Hepatic stellate cell (primary cell): ENCODE data around the gene WFS1.

Source experiments
- DNase-seq: peaks from one replicate; pipeline ENCODE4 v3.0.0; 2011; ENCODE audit warnings: low spot score

The WFS1 gene

DNA sequence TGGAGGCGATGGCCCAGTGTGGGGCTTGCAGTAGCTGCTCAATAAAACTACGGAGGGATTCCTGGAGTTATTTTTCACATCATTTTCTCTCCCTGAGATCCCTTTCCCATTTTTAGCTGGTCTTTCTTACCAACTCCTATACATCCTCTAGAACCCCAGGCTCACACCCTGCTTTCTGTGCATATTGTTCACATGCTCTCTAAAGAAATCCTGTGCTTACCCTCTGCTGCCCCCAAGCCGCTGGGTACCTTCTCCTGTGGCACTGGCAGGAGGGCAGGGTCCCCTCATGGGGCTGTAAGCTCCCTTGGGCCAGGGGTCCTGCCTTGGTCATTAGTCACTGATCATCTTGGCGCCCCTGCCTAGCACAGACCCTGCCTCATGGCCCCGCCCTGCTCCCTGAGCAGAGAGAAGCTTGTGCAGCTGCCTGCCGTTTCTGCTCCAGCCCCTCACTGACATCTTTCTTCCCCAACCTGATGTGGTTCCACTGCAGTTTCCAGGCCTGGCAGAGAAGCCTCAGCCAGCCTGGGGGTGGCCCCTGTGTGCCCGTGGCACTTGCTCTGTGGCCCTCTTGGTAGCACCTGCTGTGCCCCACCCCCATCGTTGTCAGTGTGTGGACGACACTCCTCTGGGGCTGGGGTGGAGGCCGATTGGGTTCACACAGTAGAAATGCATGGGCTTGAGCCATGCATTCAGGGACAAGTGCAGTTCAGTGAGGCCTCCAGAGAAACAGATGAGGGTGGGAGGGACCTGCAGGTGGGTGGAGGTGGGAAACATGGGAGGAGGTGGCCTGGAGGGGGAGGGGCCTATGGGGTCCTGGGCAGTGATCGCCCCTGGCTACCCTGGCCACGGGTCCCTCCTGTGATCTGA is 69.5 kb downstream of the WFS1 start:
- DNase-seq = no peak

DNA sequence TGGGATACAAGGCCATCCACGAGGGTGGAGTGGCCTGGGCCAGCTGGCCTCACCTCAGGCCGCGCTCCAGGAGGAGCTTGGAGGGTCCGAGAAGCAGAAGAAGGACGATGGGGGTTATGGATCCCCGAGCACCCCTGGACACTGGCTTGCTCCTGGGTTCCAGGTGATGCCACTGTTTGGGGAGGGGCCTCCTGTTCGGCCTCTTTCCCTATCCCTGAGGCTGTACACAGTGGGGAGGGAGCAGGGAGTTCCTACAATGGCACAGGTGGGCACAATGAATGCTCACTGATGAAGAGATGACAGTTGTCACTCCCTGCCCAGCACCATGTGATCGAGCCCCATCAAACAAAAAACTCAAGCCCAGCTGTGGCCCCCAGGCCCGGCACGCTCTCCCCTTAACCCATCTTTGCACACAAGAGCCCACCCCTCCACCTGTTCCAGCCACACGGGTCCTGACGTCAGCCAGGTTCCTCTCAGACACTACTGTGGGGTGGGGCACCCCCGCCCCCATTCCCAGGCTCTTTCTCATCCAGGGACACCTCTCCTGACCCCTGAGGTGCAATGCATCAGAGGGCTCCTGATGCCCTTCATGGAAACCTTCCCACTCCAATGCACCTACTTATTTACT is 70.3 kb downstream of the WFS1 start:
- DNase-seq = no peak

- DNase-seq = no peak
Measured at GRCh38 chr4:6340446-6341015, 70.9 kb downstream of the WFS1 start.

DNA sequence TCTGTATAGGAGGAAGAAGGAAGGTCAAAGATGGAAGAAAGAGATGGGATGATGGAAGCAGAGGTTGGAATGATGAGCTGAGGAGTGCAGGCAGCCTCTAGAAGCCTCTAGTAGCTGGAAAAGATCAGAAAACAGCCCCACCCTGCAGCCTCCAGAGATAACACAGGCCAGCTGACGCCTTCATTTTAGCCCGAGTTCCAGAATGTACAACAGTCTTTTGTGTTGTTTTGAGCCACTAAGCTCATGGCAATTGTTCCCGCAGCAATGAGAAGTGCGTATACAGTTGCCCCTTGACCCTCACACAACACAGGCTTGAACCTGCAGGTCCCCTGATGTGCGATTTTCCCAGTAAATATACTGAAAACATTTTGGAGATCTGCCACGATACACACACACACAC is 72.0 kb downstream of the WFS1 start:
- no peak for DNase-seq

- DNase-seq = peak; percentile 41
Measured at GRCh38 chr4:6342530-6343293, 73.1 kb downstream of the WFS1 start.

DNA sequence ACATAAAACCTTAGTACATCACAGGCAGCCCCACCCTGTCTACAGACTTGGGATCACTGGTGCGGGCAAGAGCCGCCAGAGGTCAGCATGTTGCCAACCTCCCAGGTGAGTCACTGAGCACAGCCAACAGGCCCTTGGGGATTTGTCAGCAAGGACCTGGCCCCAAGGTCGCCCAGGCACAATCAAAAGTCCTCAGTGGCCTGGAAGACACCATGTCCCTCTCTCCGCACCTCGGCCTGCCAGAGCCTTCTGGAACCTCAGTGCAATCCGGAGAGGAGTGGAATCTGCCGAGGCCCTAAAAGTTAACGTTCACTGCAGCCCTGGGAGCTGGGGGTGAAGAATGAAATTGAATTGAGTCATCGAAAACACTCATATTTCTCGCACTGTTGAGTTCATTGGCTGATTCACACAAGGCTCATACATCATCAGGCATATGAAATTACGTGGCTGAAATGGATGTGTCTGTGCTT is 74.3 kb downstream of the WFS1 start:
- peak; percentile 52 for DNase-seq

DNA sequence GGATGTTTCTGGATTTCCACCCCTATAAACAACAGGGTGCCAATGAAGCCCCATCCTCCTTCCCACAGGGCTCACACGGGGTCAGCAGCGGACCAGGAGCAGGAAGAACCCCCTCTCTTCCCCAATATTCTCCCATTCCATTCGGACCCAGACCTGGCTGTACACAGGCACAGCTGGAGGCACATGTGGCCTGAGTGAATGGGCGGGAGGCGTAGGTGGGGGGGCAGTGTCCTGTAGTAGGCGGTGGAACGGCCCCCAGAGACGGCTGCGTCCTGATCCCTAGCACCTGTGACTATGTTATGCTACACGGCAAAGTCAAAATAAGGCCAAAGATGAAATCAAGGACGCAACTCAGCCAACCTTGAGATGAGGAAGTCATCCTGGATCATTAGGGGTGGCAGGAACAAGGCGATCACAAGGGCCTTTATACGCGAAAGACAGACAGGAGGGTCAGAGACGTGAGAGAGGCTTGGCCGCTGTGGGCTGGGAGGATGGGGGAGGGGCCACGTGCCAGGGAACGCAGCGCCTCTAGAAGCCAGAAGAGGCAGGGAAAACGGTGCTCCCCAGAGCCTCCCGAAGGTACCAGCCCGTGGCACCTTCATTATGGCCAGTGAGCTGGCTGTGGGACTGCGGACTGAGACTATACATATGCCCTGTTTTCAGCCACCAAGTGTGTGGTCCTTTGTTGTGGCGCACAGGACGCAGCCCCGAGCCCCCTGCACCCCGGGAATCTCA is 75.6 kb downstream of the WFS1 start:
- no peak for DNase-seq

- no peak for DNase-seq
Measured at GRCh38 chr4:6345866-6346265, 76.2 kb downstream of the WFS1 start.

DNA sequence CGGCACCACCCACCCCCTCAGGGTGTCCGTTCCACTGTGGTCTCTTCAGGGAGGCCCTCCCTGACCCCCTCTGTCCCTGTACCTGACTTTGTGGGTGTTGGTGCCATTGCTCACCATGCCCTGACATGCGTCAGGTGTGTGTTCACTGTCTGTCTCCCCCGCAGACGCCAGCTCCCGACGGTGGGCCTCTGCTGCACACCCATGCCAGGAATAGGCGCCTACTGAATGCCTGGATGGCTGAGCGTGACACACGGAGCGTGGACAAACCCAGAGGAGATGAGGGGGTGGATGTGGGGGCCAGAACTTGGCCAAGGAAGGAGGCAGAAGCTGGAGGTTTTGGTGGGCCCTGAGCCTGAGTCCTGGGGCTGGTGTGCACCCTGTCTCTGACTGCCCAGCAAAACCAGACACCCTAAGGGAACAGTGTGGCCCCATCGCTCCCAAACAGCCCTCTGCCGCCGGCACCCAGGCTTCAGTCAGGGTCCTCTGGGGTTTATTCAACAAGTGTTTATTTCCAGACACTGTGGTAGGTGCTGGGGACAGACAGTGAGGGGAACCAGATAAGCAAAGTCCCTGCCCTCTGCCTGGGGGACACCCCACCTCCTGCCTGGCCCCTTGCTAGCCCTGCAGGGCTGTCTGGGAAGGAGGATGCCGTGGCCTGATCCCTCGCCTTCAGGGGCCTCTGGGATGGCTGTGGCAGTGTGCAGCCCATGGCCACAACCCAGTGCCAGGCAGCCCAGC is 76.9 kb downstream of the WFS1 start:
- no peak for DNase-seq

DNA sequence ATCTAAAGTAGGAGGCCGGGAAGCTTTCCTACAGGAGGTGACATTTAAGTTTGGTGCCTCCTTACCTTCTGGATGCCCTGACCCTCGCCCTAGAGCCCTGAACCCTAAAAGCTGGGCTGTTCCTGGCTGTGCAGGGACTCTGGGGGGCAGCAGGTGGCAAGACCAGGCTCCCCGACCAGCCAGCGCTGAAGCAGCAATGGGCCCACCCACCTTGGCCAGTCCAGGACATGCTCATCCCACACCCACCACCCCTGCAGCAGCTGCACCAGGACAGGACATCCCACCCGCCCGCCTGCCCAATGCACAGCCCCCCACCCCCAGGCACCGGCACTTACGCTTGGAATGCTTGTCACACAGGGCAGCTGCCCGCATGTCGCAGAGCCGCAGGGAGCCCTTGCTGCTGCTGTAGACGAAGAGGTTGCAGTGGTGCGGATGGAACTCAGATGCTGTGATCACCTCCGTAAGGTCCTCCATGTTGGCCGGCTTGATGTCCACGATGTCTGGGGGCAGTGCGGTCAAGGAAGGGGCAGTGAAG is 77.9 kb downstream of the WFS1 start:
- no peak for DNase-seq

GRCh38 chr4:6348408-6348807 is 78.8 kb downstream of the WFS1 start:
- no peak for DNase-seq

GRCh38 chr4:6349896-6350603 is 80.4 kb downstream of the WFS1 start:
- no peak for DNase-seq

DNA sequence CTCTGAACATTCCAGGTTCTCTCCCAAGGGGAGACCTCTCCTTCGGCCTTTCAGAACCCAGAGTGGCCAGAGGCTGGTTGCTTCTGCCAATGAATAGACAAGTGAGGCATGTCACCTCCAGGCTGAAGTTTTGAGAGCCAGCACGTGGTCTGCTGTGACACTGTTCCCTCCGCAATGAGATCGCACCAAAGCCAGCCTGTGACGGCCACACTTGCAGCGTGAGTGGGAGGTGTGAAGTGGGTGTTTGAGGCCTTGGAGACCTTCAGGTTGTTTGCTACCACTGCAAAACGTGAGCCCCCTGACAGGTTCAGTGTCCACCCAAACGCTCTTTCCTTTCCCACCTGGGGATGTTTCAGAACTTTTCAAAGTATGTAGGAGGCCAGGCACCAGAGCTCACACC is 81.0 kb downstream of the WFS1 start:
- DNase-seq = no peak

GRCh38 chr4:6351246-6352000 is 81.8 kb downstream of the WFS1 start:
- DNase-seq = no peak

DNA sequence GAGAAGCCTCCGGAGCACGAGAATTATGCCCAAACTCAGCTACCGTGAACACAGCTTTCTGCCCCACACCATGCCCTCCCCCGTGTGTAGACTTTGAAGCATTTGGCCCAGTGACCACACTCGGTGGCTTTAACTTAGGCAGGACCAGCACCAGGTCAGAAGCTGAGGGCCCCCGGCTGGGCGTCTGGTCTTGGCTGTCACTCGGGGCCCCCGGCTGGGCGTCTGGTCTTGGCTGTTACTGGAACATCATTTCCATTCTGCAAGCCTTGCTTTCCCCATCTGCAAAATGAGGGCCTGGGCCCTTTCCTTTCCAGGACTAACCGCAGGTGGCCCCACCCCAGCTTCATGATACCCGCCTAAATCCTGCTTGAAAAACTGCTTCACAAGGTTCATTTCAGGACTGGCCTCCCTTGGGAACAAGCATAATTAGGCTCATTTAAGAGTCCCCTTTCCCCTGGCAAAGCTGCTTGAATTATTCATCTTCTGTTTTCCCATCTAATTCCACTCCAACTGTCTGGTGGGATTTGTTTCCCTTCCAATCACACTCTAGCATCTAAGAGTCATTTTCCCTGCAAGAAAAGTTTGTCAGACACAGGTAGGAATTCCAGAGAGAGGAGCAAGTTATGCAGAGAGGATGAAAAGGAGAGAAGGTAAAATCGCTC is 82.5 kb downstream of the WFS1 start:
- no peak for DNase-seq
